LNCaP clone FGC (cell line): Measurements from ENCODE around the gene PNO1.
A peak's percentile ranks its signal among the peaks of the same experiment; 100 is the strongest.

Experiments
- DNase-seq: peaks from one replicate; pipeline ENCODE4 v3.0.0-alpha.2; 2011; ENCODE audit warnings: low read depth
- H3K4me3 ChIP-seq: 2 replicates; pipeline ENCODE4 v1.5.1; 2011; ENCODE audit warnings: mild to moderate bottlenecking, low read depth, low read length, control low read depth
- CTCF ChIP-seq: IDR thresholded peaks from 2 replicates; pipeline ENCODE4 v1.5.1; 2012; ENCODE audit warnings: mild to moderate bottlenecking; ENCODE audit not compliant: control insufficient read depth, insufficient read depth; ENCODE audit errors: extremely low read depth

The PNO1 gene

GRCh38 chr2:68189991-68190784 is 32.5 kb downstream of the PNO1 start:
- TF ChIP-seq CTCF: no peak
- DNase-seq: no peak
- no peak overlapping the region for H3K4me3 ChIP-seq

- no peak for DNase-seq
- H3K4me3 ChIP-seq: no peak overlapping the region
- TF ChIP-seq CTCF: no peak
Observed at GRCh38 chr2:68190991-68191731, 33.5 kb downstream of the PNO1 start.

GRCh38 chr2:68193144-68193543 is 35.5 kb downstream of the PNO1 start:
- DNase-seq: no peak
- no peak for TF ChIP-seq CTCF

GRCh38 chr2:68193787-68194372 is 36.2 kb downstream of the PNO1 start:
- no peak for TF ChIP-seq CTCF
- no peak for DNase-seq
- no peak overlapping the region for H3K4me3 ChIP-seq

More at GRCh38 chr2:68193144-68193543, 35.5 kb downstream of the PNO1 start:
- no peak overlapping the region for H3K4me3 ChIP-seq

GRCh38 chr2:68195096-68195495 is 37.4 kb downstream of the PNO1 start:
- no peak overlapping the region for H3K4me3 ChIP-seq
- TF ChIP-seq CTCF: no peak
- DNase-seq: no peak

- no peak overlapping the region for H3K4me3 ChIP-seq
- TF ChIP-seq CTCF: peak; percentile 23; the same call in 1 of the 2 replicates
- DNase-seq: no peak
Observed at GRCh38 chr2:68196120-68196716, 38.5 kb downstream of the PNO1 start.
